ENCODE data around the gene MAFG.

MAFG gene

DNA sequence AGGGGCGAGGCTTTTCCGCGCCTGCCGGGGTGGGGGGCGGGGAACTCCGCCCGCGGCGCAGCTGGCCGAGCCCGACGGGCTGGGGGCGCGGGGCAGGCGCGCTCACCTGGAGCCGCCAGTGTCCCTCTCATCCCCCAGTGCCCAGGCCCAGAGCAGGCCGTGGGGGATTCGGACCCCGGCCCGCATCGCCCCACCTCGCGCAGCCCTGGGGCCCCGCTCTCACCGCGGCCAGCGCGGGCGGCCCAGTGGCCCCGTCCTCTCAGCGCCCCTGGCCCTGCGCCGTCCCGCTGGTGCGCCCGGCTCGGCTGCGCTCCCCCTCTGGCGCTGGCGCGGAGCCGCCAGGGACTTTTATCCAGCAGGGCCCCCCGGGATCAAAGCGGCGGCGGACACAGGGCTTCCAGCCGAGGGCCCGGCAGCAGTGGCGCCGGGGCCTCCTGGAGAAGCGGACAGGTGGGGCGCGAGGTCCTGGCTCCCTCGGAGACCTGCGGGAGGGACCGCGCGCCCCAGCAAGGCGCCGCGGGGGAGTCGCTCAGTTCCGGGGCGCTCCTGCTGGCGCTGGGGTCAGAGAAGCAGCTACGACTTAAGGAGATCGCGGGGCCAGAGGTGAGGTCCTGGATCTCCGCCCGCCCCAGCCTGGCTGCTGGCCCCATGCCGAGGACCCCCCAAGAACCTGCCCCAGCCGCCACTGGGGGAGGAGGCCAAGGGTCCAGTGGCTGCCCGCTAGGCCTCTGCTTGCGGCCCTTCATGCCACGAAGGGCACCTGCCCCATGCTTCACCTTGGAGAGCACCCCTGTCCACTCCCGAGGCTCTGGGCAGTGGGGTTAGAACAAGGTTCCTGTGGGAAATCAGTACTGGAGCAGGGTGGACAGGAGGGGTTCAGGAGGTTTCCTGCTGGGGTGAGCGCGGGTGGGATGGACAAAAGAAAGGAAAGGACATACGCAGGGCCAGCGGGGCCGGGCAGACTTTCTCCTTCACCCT is 34.3 kb upstream of the MAFG start:
- Mint-ChIP-seq H3K36me3 (no peaks in the 10 kb centered on the region), H3K27me3 (peaks cover 40 to 57% of the 10 kb centered on the region in 2 donors), H3K4me1 (peaks cover 10 to 19% of the 10 kb centered on the region in 2 donors), H3K27ac (no peak overlapping the region), H3K4me3 (peak overlapping the region in 1 of 2 donors; percentile 4), H3K9me3 (no peaks in the 10 kb centered on the region)
- DNase-seq (no peak), ATAC-seq (replicated peaks) (no peak)

DNA sequence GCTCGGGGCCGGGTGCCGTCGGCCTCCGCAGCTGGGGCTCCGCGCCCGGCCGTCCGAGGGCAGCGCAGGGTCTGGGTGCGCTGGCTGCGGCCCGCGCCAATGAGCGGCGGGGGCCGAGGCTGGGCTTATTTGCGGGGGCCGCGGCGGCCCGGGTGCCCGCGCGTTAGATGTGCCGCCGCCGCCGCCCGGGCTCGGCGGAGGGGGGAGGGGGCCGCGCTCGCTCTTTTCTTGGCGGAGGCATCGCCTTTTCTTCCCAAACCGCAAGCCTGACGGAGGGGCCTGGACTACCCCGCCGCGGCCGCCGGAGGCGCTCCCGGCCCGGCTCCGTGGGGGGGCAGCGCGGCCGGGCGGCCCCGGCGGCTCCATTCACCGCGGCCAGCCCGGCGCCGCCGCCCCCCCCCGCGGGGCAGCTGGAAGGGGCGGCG is 33.6 kb upstream of the MAFG start, which contains the start of gene NOTUM:
Gene NOTUM (minus strand): TSS at position 101 of the 425 bp plus-strand sequence. CDS start 278 bp downstream, outside the sequence.
- Mint-ChIP-seq H3K4me1 (peaks cover 5 to 12% of the 10 kb centered on the region in 2 donors), H3K4me3 (peak within 1 kb of the TSS; percentile 32 to 41), H3K9me3 (no peaks in the 10 kb centered on the region), H3K27ac (no peak within 1 kb of the TSS), H3K36me3 (no peaks in the 10 kb centered on the region), H3K27me3 (peaks cover 40 to 55% of the 10 kb centered on the region in 2 donors)
- ATAC-seq (replicated peaks) (no peak), DNase-seq (no peak)

DNA sequence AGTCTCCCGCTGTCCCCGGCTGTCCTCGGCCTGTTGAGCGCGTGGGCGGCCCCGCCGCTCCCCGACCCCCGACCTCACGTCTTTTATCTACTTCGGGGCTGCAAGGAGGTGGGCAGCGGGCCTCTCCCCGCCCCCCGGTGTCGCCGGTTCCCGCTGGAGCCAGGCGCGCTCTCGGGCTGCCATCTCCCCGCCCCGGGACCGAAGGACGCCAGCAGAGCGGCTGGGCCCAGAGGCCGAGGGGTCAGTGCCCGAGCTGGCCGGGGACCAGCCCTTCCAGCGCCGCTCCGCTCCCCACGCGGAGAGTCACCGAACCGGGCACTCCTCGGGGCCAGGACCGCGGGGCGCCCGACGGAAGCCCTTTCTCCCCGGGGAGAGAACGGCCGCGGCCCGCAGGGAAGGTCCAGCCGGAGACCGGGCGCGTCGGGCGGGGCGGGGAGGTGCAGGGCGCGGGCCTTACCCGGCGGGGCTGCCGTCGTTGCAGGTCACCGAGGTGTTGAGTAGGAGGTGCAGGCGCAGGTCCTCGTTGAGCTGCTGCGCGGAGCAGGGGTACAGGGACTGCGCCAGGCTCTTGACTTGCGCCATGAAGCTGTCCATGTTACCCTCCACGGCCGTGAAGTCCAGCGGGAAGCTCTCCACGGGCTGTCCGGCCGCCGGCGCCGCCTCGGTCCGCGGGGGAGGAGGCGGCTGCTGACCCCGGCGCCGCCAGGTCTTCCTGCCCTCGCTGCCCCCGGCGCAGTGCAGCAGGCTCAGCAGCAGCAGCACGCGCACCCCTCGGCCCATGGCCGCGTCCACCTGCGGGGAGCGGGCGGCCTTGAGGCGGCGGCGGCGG is 32.8 kb upstream of the MAFG start:
- H3K27me3 Mint-ChIP-seq: peaks cover 44 to 56% of the 10 kb centered on the region in 2 donors
- H3K4me1 Mint-ChIP-seq: peaks cover 4 to 8% of the 10 kb centered on the region in 2 donors
- no peaks in the 10 kb centered on the region for H3K36me3 Mint-ChIP-seq
- H3K9me3 Mint-ChIP-seq: no peaks in the 10 kb centered on the region
- no peak overlapping the region for H3K27ac Mint-ChIP-seq
- H3K4me3 Mint-ChIP-seq: peak overlapping the region; percentile 32 to 41
- DNase-seq (no peak), ATAC-seq (replicated peaks) (peak in 1 of 2 donors; percentile 2)

DNA sequence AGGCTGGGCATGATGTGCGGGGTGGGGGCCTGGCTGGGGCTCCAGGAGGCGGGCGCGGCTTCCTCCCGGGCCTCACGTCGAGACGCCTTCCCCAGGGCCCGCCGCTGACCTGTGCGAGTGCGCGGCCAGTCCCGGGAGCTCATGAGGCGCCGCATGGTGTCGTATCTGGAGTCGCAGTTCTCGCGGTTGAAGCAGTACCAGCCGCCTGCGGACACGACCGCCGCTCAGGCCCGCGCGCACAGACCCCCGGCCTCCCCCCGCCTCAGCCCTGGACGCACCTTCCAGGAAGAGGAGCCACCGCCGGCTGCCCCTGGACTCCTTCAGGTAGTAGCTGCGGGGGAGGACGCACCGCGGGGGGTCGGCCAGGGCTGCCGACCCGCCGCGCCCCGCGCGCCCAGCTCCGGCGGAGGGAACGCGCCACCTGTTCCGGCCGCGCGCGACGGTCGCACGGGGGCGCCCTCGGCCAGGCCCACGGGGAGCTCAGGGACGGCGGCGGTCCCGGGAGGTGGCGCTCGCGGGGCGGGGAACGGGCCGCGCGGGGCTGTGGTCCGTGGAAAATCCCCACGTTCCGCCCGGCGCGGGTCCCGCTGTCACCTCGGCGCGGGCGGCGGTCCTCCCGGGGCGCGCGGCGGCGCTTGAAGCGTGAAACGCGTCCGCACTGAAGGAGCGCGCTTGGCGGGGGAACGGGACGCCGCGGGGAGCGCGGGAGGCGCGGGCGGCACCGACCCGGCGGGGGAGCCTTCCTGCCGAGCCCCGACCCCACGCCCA is 32.0 kb upstream of the MAFG start:
- ATAC-seq (replicated peaks): peak; percentile 92 to 94
- H3K36me3 Mint-ChIP-seq: no peaks in the 10 kb centered on the region
- H3K27me3 Mint-ChIP-seq: peaks cover 46 to 56% of the 10 kb centered on the region in 2 donors
- peak overlapping the region; percentile 74 to 79 for H3K4me3 Mint-ChIP-seq
- peaks cover 4 to 8% of the 10 kb centered on the region in 2 donors for H3K4me1 Mint-ChIP-seq
- H3K9me3 Mint-ChIP-seq: no peaks in the 10 kb centered on the region
- no peak overlapping the region for H3K27ac Mint-ChIP-seq
- DNase-seq: peak; percentile 50

DNA sequence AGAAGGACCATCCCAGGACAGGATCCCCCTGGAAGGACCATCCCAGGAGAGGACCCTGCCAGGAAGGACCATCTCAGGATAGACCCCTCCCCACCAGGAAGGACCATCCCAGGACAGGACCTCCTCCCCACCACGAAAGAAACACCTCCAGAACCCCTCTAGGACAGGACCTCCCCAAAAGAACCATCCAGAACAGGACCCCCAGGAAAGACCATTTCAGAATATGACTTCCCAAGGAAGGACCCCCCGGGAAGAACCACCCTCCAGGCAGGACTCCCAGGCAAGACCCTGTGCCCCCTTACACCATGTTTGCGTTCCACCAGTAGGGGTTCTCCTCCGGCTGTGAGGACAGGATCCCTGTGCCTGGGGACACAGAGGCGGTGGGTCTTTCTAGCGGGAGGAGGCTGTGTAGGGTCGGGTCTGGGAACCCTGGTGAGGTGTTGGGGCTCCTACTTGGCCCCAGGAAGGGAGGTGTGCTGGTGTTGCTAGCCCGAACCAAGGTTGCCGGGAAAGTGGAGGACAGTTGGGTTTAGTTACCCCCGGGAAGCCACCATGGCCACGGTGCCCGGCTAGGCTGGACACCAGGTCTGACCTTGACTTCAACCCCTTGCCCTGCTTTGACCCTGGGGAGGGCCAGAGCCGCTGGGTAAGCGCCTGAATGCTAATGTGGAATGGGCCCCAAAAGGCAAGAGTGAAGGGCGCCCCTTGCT is 31.3 kb upstream of the MAFG start:
- Mint-ChIP-seq H3K27me3 (peaks cover 38 to 48% of the 10 kb centered on the region in 2 donors), H3K4me1 (peaks cover 4 to 8% of the 10 kb centered on the region in 2 donors), H3K4me3 (peak overlapping the region; percentile 74 to 79), H3K9me3 (no peaks in the 10 kb centered on the region), H3K36me3 (no peaks in the 10 kb centered on the region), H3K27ac (peak overlapping the region; percentile 90)
- DNase-seq (no peak), ATAC-seq (replicated peaks) (no peak)

DNA sequence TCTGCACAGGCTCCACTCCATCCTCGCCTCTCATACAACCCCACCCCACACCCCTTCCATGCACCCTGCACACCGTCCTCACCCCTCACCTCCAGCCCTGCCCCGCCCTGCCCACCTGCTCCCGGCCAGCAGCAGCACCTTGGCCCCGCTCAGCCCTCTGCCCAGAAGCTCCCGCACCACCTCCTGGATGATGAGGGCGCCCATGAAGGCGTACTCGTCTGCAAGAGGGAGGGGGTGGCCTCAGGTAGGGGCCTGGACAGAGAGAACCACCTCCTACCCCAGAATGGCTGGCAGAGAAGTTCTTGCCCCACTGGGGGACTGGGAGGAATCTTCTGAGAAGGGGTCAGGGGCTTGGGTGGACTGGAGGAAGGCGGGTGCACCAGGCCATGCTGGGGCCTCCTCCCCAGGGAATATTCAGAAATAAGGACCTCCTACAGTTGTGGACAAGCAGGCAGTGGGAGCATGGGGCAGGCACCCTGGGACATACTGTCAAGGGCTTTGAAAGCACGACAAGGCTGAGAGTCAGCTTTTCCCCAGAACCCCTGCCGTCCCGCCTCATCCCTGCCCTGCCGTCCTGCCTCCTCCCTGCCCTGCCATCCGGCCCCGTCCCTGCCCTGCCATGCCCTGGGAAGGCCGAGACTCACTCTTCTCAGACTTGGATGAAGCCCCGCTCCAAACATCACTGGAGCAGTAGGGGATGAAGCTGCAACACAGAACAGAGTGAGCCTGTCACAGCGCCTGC is 30.3 kb upstream of the MAFG start:
- Mint-ChIP-seq H3K4me1 (peaks cover 4 to 8% of the 10 kb centered on the region in 2 donors), H3K27me3 (peaks cover 36 to 39% of the 10 kb centered on the region in 2 donors), H3K27ac (no peak overlapping the region), H3K9me3 (no peaks in the 10 kb centered on the region), H3K36me3 (no peaks in the 10 kb centered on the region), H3K4me3 (no peak overlapping the region)
- DNase-seq (no peak), ATAC-seq (replicated peaks) (no peak)

DNA sequence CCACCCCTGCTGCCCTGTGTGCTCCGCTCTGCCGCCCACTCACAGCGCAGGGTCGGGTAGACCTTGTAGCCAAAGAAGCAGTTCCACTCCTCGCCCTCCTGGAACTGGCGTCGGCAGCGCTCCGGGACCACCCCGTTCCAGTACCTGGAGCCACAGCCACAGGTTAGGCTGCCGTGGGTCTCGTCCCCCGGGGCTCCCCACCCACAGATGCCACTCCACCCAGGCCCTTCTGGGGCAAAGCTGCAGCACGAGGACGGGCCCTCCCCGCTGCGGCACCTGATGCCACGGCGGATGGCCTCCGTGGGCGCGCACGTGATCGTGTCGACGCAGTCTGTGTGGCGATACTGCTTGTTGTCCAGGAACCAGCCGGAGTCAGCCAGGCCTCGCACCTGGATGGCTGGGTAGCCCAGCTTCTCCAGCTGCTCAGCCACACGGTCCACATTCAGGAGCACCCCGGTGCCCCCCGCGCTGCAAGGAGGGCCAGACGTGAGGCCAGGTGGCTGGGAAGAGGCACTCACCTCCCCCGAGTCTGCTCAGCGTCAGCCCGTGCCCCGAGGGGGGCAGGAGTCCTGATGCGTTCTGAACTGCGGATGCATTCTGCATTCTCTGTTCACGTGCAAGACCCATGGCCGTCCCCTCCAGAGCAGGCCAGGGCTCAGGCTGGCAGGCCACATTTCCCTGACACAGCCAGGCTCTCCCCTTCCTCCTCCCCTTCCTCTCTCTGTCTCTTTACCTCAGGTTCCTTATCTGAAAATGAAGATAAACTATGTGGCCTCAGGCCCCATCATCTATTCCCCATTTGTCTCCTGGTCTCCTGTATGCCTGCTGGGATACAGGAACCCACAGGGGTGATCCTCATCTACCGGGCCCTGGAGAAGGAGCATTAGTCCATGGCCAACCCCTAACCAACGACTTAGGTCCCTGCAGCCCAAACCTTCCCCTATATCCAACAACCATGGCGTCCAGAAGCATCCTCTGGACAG is 29.4 kb upstream of the MAFG start:
- no peaks in the 10 kb centered on the region for H3K36me3 Mint-ChIP-seq
- no peak for DNase-seq
- ATAC-seq (replicated peaks): no peak
- peaks cover 31% of the 10 kb centered on the region in 2 donors for H3K27me3 Mint-ChIP-seq
- no peak overlapping the region for H3K4me3 Mint-ChIP-seq
- H3K9me3 Mint-ChIP-seq: no peaks in the 10 kb centered on the region
- no peak overlapping the region for H3K27ac Mint-ChIP-seq
- H3K4me1 Mint-ChIP-seq: peaks cover 4 to 8% of the 10 kb centered on the region in 2 donors

DNA sequence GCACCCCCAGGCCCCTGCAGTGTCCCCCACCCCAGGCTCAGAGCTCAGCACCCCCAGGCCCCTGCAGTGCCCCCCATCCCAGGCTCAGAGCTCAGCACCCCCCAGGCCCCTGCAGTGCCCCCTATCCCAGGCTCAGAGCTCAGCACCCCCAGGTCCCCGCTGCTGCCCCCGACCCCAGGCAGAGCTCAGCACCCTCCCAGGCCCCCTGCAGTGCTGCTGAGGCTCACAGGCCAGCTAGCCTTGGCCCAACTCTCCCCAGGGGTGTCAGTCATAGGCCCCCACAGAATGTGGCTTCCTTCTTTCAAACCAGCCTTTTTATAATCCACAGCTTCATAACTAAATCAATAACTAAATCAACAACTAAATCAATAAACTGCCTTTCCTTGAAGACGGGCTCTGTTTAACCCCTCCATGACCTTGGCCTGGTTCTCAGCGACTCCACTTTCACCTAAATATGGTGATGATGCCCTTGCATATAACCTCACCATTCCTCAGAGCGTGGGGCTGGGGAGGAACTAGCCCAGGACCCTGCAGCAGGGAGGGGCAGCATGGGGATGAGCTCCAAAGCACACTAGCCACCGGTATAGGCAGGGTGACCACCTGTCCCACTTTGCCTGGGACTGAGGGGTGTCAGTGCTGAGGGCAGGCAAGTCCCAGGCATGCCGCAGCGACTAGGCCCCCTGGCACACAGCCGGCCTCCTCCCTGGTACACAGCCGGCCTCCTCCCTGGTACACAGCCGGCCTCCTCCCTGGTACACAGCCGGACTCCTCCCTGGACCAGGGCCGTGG is 28.4 kb upstream of the MAFG start:
- DNase-seq: no peak
- Mint-ChIP-seq H3K27me3 (peaks cover 30 to 31% of the 10 kb centered on the region in 2 donors), H3K4me1 (peaks cover 4 to 8% of the 10 kb centered on the region in 2 donors), H3K9me3 (no peaks in the 10 kb centered on the region), H3K36me3 (no peaks in the 10 kb centered on the region), H3K27ac (peak overlapping the region; percentile 20), H3K4me3 (no peak overlapping the region)
- ATAC-seq (replicated peaks): no peak

DNA sequence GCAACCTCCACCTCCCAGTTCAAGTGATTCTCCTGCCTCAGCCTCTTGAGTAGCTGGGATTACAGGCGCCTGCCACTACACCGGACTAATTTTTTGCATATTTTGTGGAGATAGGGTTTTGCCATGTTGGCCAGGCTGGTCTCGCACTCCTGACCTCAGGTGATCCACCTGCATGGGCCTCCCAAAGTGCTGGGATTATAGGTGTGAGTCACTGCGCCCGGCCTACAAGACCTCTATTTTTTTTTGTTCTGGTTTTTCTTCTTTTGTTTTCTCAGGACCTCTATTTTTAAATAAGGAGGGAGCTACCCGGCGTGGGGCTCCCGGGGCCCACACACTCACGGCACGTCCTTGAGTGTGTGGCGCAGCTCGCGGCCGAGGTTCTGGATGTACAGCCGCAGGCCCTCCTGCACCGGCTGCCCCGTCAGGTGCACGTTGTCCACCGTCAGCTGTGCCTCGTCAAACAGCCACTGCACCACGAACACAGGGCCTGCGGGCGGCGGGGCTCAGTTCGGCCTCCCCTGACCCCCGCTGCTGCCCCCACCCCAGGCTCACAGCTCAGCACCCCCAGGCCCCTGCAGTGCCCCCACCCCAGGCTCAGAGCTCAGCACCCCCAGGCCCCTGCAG is 27.6 kb upstream of the MAFG start:
- H3K4me3 Mint-ChIP-seq: no peak overlapping the region
- peaks cover 34 to 36% of the 10 kb centered on the region in 2 donors for H3K27me3 Mint-ChIP-seq
- DNase-seq: no peak
- no peaks in the 10 kb centered on the region for H3K9me3 Mint-ChIP-seq
- peaks cover 4 to 8% of the 10 kb centered on the region in 2 donors for H3K4me1 Mint-ChIP-seq
- no peak for ATAC-seq (replicated peaks)
- peak overlapping the region; percentile 22 for H3K27ac Mint-ChIP-seq
- H3K36me3 Mint-ChIP-seq: no peaks in the 10 kb centered on the region

DNA sequence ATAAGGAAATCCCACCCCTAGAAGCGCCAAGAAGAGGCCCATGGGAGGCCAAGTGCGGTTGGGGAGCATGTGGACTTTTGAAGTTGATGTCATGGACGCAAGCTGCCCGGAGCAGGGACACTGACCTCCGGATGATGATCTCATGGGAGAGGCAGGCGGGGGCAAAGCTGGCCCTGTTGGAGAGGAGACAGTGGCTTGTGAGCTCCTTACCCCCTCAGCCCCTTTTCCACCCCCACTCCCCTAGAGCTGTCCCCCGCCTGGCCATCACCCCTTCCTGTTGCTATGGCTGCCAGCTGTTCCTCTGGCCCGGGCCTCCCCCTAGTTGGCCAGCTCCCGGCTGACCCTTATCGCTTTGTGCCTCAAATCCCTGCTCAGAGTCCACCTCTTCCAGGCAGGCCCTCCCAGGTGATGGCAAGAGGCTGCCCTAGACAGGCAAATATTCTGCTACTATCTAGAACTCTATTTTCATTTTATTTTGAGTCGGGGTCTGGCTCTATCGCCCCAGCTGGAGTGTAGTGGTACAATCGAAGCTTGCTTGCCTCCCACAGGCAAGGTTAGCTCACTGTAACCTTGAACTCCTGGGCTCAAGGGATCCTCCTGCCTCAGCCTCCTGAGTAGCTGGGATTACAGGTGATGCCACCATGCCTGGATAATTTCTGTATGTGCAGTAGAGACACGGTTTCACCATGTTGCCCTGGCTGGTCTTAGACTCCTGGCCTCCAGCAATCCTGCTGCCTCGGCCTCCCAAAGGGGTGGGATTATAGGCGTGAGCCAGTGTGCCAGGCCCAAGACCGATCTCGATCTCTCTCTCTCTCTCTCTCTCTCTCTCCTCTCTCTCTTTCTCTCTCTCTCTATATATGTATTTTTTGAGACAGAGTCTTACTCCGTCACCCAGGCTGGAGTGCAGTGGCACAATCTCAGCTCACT is 26.9 kb upstream of the MAFG start:
- Mint-ChIP-seq H3K4me1 (peaks cover 4 to 8% of the 10 kb centered on the region in 2 donors), H3K9me3 (no peaks in the 10 kb centered on the region), H3K27me3 (peaks cover 34 to 36% of the 10 kb centered on the region in 2 donors), H3K27ac (peak overlapping the region; percentile 22), H3K4me3 (no peak overlapping the region), H3K36me3 (no peaks in the 10 kb centered on the region)
- ATAC-seq (replicated peaks) (no peak), DNase-seq (no peak)
